Measurements from ENCODE around the gene PRM1. TPM values are rescaled to one million over a fixed set of nuclear protein-coding genes. Genes with fewer than 3 reads are reported as not detected.

PRM1 gene
- total RNA-seq, 4 donors from 2014 or later = not detected

DNA sequence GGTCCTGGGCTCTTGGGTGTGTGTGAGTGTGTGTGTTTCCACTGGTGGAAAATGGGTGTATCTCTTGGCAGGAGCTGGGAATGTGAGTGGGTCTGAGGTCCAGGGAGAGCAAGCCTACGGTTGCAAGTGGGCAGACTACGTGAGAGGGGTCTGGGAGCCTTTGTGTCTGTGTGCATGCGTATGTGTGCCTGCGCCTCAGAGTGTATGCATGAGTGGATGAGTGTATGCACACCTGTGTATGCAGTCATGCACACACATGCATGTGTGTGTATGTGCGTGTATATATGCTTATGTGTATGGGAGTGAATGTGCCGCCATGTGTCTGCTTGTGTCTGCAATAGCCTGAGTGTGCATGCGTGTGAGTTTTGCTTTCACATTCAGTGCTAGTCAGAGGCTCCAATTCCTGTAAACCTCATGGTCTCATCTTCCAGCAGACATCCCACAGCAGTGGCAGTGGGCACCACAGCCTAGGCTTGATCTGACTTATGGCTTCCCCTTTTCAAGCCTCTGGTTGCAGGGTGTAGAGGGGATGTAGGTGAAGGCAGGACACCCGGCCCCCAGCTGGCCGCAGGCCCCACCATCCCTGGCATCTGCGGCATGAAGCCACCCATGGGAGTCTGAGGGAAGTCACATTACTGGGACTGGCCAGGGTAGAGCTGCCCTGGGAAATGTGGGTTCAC, 44.4 kb upstream of the PRM1 start:
- intact Hi-C loops (cut with DNase I; ENCODE audit: low total_unique reads) = no loop called here
- no peaks in the 10 kb centered on the region for H3K27me3 ChIP-seq
- H3K27ac ChIP-seq = no peak overlapping the region
- no peak for DNase-seq
- no peaks in the 10 kb centered on the region for H3K9me3 ChIP-seq
- no peak overlapping the region for H3K4me3 ChIP-seq
- TF ChIP-seq CTCF (IDR thresholded peaks at IDR 0.05) = no peak
- TF ChIP-seq POLR2A (IDR thresholded peaks at IDR 0.05) = no peak
- peaks cover 0 to 7% of the 10 kb centered on the region in 2 donors for H3K4me1 ChIP-seq
- no peaks in the 10 kb centered on the region for H3K36me3 ChIP-seq

DNA sequence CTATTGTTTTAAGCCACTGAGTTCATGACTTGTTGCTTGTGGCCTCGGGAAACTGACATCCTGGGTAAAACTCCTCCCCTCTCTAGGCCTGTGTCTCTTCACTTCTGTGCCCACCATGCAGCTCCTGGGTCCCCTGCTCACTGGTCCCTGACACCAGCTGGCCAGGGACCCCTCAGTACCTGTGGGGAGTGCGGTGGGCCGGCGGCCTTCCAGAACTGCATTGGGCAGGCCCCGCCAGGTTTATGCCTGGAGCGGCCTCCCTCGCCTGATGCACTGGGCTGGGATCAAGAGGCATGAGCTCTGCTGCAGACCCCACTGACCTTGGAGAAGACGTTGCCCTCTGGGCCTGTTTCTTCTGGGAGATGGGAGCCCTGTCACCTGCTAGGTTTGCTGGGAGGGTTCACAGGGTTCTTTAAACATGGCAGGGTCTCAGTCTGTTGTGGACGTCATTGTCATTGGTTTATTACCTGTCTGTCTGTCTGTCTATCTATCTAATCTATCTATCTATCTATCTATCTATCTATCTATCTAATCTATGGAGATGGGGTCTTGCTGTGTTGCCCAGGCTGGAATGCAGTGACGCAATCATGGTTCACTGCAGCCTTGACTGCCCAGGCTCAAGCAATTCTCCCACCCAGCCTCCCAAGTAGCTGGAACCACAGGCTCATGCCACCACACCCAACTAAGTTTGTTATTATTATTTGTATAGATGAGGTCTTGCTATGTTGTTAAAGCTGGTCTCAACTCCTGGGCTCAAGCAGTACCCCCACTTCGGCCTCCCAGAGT, 42.6 kb upstream of the PRM1 start:
- no peak for TF ChIP-seq CTCF (IDR thresholded peaks at IDR 0.05)
- TF ChIP-seq POLR2A (IDR thresholded peaks at IDR 0.05) = no peak
- Histone ChIP-seq H3K27ac (no peak overlapping the region), H3K27me3 (no peaks in the 10 kb centered on the region), H3K4me3 (no peak overlapping the region), H3K9me3 (no peaks in the 10 kb centered on the region), H3K4me1 (peaks cover 0 to 2% of the 10 kb centered on the region in 2 donors), H3K36me3 (no peaks in the 10 kb centered on the region)
- intact Hi-C loops (cut with DNase I; ENCODE audit: low total_unique reads) = no loop called here
- no peak for DNase-seq

- intact Hi-C loops (cut with DNase I; ENCODE audit: low total_unique reads) = no loop called here
- no peak for TF ChIP-seq CTCF (IDR thresholded peaks at IDR 0.05)
- TF ChIP-seq POLR2A (IDR thresholded peaks at IDR 0.05) = no peak
- Histone ChIP-seq H3K36me3 (no peaks in the 10 kb centered on the region), H3K27ac (no peak overlapping the region), H3K9me3 (no peaks in the 10 kb centered on the region), H3K4me1 (no peaks in the 10 kb centered on the region), H3K27me3 (no peaks in the 10 kb centered on the region), H3K4me3 (no peak overlapping the region)
- DNase-seq = no peak
Observed at GRCh38 chr16:11322823-11323222, 41.7 kb upstream of the PRM1 start.

DNA sequence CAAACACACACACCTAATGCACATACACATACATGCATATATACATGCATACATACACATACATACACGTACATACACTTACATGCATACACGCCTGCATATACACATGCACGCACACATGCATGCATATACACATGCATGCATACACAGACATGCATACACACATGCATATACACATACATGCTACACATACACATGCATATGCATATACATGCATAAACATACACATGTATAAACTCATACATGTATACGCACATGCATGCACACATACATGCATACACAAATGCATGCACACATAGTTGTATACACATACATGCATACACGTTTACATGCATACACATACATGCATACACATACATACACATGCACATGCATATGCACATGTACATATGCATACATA, 40.5 kb upstream of the PRM1 start:
- no peaks in the 10 kb centered on the region for H3K9me3 ChIP-seq
- H3K27ac ChIP-seq = no peak overlapping the region
- H3K4me1 ChIP-seq = no peaks in the 10 kb centered on the region
- TF ChIP-seq CTCF (IDR thresholded peaks at IDR 0.05) (no peak), POLR2A (IDR thresholded peaks at IDR 0.05) (no peak)
- no peak for DNase-seq
- no peaks in the 10 kb centered on the region for H3K27me3 ChIP-seq
- H3K36me3 ChIP-seq = no peaks in the 10 kb centered on the region
- H3K4me3 ChIP-seq = no peak overlapping the region
- intact Hi-C loops (cut with DNase I; ENCODE audit: low total_unique reads) = no loop called here

GRCh38 chr16:11320170-11320569, 39.0 kb upstream of the PRM1 start:
- TF ChIP-seq CTCF (IDR thresholded peaks at IDR 0.05) (no peak), POLR2A (IDR thresholded peaks at IDR 0.05) (no peak)
- Histone ChIP-seq H3K9me3 (no peaks in the 10 kb centered on the region), H3K27ac (no peak overlapping the region), H3K36me3 (no peaks in the 10 kb centered on the region), H3K4me1 (no peaks in the 10 kb centered on the region), H3K4me3 (no peak overlapping the region), H3K27me3 (no peaks in the 10 kb centered on the region)
- intact Hi-C loops (cut with DNase I; ENCODE audit: low total_unique reads) = no loop called here
- DNase-seq = no peak
